ENCODE results near the gene NUP133. TPM values are rescaled to one million over a fixed set of nuclear protein-coding genes. Genes with fewer than 3 reads are reported as not detected.
"Not testable (repeated sequence)": the region's sequence is repeated elsewhere in the genome, so short reads cannot be mapped to it uniquely, and the experiment has no call there.

The NUP133 gene
- total RNA-seq, 1 donor from 2014 or later = 29.9 TPM

GRCh38 chr1:229420224-229420623, 87.9 kb downstream of the NUP133 start:
- DNase-seq (ENCODE audit: extremely low read depth, low read depth, low spot score) = no peak

GRCh38 chr1:229418586-229418985, 89.6 kb downstream of the NUP133 start:
- not testable (repeated sequence) for DNase-seq (ENCODE audit: extremely low read depth, low read depth, low spot score)

- DNase-seq (ENCODE audit: extremely low read depth, low read depth, low spot score) = not testable (repeated sequence)
Measured at GRCh38 chr1:229412810-229413209, 95.3 kb downstream of the NUP133 start.

GRCh38 chr1:229412056-229412455, 96.1 kb downstream of the NUP133 start:
- DNase-seq (ENCODE audit: extremely low read depth, low read depth, low spot score) = no peak

DNA sequence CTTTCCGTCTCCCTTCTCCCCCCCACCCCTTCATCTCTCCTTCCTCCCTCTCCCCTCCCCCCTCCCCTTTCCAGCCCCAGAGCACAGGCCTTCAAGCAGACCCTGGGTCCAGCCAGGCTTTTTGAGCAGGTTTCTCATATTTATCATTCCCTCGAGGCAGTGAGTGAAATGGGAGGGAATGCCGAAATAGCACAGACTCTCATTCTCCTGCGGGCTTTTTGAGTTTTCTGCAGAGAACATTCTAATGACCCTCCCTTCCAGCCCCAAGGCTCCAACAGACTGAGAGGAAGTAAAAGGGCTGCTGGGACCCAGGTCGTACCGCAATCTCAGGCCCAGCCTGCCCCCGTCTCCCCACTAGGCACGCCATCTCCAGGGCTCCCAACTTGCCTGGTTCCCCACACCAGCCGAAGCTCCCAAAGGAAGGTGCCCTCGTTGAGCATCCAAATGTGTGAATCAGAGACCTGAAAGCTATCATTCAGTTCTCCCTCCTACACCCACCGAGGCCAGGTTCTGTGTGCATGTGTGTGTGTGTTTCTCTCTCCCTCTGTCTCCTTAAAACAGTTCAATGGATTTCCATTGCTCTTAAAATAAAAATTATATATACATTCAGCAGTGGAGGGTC, 96.6 kb downstream of the NUP133 start:
- no peak for DNase-seq (ENCODE audit: extremely low read depth, low read depth, low spot score)

- no peak for DNase-seq (ENCODE audit: extremely low read depth, low read depth, low spot score)
Measured at GRCh38 chr1:229410692-229411433, 97.3 kb downstream of the NUP133 start.

GRCh38 chr1:229410370-229410691, 97.8 kb downstream of the NUP133 start:
- DNase-seq (ENCODE audit: extremely low read depth, low read depth, low spot score) = no peak

DNA sequence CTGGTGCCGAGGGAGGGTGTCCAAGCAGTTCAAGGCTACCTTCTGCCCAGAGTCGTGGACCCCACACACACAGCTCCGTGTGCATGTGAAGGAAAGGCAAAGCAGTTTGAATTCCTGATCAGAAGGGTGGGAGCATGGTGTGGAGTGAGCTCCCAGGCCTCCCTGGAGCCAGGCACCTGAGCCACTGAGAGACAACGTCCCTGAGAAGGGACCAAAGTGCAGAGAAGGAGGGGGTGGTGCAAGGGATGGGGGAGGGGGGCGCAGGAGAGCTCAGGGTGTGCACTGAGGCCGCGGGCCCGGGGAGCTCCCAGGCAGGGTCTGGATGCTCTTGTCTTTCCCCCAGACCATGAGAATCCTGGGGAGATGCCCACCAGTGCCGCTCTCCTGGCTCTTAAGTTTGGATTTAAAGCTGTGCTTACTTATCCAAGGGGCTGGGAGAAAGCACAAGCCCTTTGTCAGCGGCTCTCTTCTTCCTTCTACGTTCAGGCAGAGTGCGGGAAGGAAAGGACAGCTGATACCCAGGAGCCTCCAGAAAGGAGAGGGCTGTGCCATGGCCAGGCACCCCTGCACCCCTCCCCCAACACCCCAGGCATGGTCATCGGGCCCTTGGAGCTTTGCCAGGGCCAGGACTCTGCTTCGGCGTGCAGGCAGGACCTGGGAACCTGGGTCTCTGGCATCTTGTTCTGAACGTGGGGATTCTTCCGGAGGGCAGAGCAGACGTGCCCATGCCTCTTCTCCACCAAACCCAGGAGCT, 98.3 kb downstream of the NUP133 start:
- DNase-seq (ENCODE audit: extremely low read depth, low read depth, low spot score) = no peak

DNA sequence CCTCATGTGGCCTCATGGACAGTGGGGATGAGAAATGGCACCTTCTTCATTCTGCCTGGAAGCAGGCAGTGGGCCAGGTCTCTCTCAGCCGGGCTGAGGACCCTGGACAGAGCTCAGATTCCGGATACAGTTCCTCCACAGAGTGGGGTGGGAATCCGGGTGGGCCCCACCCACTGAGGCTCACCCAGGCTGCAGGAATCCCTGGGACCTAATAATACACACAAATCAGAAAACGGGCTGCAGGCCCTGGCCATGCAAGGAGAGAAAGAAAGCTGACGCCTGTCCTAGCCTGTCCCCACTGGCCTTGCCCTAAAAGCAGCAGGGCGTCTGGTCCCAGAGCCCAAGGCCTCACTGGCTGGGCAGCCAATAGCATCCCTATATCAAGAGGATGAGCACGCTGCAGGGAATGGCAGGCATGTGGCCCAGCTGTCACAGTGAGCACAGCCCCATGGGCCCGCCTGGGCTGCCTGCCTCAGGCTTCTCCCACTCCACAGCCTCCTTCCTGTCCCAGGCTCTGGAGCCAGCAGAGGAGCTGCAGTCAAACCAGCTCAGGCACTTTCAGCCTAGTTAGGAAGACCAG, 99.6 kb downstream of the NUP133 start:
- DNase-seq (ENCODE audit: extremely low read depth, low read depth, low spot score) = no peak

DNA sequence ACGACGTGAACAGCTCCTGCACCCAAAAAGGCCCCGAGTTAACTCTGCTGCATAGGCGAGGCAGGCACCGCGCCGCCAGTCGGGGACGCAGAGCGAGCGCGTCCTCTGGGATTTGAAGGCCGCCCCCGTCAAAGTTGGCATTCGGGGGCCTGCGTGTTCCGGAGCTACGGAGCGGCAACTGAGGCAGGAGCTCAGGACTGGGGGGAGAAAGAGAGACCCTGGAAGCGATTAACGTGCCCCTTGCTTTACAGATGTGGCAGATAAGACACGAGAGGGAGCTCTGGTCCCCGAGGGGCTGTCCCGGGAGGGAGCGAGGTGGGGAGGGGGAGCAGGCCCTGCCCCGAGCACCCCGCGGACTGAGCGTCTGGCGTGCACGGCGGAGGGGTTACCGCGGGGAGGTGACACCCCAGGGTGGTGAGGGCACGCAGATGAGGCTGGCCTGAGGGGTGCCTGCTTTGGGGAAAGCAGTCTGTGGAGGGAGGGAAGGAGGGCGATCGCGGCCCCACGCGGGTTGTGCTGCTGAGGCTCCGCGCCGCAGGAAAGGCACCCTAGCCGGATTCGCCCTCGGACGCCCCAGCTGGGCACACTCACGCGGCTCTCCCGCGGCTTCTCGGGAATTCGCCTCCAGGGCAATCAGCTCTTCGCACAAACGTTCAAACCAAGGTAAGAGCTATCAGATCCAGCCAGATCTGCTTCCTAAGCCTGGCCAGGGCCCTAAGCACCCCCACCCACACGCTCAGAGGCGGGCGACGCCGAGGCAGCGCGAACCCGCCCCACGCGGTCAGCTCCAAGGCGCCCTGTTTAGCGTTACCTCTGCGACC, 100.7 kb downstream of the NUP133 start:
- no peak for DNase-seq (ENCODE audit: extremely low read depth, low read depth, low spot score)

GRCh38 chr1:229406798-229407197, 101.3 kb downstream of the NUP133 start:
- DNase-seq (ENCODE audit: extremely low read depth, low read depth, low spot score) = no peak

GRCh38 chr1:229403573-229403972, 104.6 kb downstream of the NUP133 start:
- DNase-seq (ENCODE audit: extremely low read depth, low read depth, low spot score) = no peak

DNA sequence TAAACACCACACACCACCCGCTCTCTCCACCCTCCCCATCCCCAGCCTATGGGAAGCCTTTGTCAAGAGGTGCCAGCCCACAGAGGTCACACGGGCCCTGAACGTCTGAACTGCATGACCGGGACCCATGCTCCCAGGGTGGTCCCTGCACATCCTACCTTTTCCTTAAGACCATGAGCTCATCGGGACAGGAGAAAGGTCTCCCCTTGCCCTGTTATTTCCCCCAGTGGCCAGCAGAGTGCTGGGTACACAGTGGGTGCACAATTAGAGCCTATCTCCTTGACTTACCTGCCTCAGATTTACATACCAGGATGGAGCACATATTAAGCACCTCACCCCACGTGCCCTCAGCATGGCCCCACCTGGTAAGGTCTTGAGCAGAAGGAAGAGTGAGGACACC, 105.1 kb downstream of the NUP133 start:
- DNase-seq (ENCODE audit: extremely low read depth, low read depth, low spot score) = no peak

- not testable (repeated sequence) for DNase-seq (ENCODE audit: extremely low read depth, low read depth, low spot score)
Measured at GRCh38 chr1:229402329-229402728, 105.8 kb downstream of the NUP133 start.

GRCh38 chr1:229397762-229398161, 110.4 kb downstream of the NUP133 start:
- DNase-seq (ENCODE audit: extremely low read depth, low read depth, low spot score) = no peak

GRCh38 chr1:229396585-229397206, 111.4 kb downstream of the NUP133 start:
- DNase-seq (ENCODE audit: extremely low read depth, low read depth, low spot score) = no peak

GRCh38 chr1:229394517-229394916, 113.6 kb downstream of the NUP133 start:
- DNase-seq (ENCODE audit: extremely low read depth, low read depth, low spot score) = not testable (repeated sequence)

DNA sequence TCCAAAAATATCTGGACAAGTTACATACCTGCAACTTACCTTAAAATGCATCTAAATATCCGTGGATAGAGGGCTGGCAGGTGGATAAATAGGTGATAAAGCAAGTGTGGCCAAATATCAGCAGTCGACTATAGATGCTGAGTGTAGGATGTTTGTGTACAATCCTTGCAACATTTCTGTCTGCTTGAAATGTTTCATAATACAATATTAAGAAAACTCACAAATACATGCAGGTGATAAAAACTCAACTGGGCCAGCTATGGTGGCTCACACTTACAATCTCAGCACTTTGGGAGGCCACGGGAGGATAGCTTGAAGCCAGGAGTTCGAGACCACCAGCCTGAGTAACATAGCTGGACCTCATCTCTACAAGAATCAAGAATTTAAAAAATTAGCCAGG, 115.2 kb downstream of the NUP133 start:
- no peak for DNase-seq (ENCODE audit: extremely low read depth, low read depth, low spot score)
